Measurements from ENCODE around the gene HNRNPL.
"Not testable (repeated sequence)": the region's sequence is repeated elsewhere in the genome, so short reads cannot be mapped to it uniquely, and the experiment has no call there.

Gene HNRNPL

GRCh38 chr19:38843175-38843758, 6.5 kb downstream of the HNRNPL start:
- no peak for DNase-seq

DNA sequence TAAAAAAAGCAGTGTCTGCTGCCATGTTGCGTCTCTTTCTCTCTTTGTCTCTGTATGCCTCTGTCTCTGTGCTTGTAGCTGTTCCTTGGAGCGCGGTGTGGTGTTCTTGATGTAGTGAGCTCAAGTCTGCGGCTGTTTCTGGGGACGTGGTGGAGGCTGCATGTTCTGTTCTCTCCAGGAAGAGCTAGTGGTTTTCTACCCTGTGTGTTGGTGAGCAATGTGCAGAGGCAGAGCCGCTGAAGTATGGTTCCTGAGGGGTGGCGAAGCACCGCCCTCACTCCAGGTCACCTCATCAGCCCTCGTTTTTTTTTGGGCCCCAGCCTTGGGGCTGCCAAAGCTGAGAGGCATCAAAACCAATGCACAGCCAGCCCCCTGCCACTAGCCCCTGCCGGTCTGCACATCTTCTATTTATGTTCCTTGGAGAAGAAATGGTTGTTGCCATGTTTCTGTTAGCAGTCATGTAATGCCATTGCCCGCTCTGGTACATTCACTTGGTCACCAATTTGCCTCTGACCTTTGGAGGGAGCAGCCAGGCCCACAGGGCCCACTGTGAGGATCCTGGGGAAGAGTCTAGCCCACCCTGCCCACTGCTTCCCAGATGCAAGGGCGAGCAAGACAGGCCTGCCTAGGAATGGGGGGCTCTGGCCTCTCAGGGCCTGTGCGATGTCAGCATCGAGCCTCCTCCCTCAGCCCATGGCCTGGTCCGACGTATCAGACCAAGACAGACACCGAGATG, 7.2 kb downstream of the HNRNPL start:
- no peak for DNase-seq

GRCh38 chr19:38841787-38842438, 7.9 kb downstream of the HNRNPL start:
- DNase-seq = no peak

GRCh38 chr19:38841180-38841766, 8.5 kb downstream of the HNRNPL start:
- no peak for DNase-seq

GRCh38 chr19:38840583-38840968, 9.2 kb downstream of the HNRNPL start:
- DNase-seq = no peak

DNA sequence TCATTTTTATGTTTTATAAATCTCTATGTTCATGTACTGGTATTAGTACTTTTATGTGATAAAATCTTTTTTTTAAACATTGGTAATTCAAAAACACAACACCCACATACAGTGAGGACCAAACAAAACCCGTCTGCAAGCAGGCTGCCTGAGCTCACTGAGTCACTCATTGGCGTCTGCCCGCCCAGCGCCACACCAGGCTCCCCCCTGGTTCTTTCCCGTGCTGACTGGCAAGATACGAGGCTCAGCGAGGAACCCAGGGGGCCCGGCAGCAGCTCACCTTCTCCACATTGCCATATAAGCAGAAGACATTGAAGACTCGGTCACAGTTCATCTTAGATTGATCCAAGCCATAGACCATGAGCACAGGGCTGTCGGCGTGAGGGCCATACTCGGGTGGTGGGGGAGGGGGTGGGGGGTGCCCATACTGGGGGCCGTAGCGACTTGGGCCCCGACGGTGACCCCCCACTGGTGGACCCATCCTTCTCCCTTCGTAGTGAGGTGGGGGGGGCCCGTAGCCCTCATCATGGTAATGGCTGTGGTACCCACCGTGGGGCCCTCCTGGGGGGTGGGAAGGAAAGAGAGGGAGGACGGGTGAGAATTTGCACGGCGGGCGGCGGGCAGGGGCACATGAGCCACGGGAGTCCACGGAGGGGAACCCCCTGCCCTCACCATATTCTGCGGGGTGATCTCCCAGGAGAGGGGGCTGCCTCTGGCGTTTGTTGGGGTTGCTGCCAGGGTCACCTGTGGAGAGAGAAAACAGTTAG, 9.8 kb downstream of the HNRNPL start:
- no peak for DNase-seq

- DNase-seq = no peak
Observed at GRCh38 chr19:38838986-38839761, 10.6 kb downstream of the HNRNPL start.

- DNase-seq = no peak
Observed at GRCh38 chr19:38838208-38838985, 11.4 kb downstream of the HNRNPL start.

DNA sequence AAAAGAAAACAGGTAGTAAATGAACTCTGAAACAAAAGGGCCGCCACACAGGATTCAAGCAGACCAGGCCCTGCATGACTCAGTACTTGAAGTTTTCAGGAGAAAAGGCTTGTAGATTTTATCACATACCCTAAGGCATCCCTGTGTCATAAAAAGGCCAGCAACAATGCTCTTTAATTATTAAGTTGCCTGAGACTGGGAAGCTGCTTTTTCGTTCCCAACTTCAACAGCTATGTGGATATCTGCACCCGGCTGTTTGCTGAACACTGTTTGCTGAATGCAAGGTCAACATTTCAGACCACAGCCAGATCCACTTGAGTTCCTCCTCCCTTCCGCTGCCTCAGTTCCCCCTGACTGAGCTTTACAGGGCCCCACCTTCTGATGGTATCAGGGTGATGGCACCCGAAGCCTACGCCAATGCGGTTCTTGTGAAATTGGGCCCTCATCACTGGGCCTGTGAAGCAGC, 12.1 kb downstream of the HNRNPL start:
- no peak for DNase-seq

GRCh38 chr19:38836983-38837626, 12.7 kb downstream of the HNRNPL start:
- DNase-seq = no peak

GRCh38 chr19:38836159-38836982, 13.4 kb downstream of the HNRNPL start:
- no peak for DNase-seq

GRCh38 chr19:38834590-38834989, 15.2 kb downstream of the HNRNPL start:
- DNase-seq = no peak

- no peak for DNase-seq
Observed at GRCh38 chr19:38834104-38834490, 15.7 kb downstream of the HNRNPL start.

DNA sequence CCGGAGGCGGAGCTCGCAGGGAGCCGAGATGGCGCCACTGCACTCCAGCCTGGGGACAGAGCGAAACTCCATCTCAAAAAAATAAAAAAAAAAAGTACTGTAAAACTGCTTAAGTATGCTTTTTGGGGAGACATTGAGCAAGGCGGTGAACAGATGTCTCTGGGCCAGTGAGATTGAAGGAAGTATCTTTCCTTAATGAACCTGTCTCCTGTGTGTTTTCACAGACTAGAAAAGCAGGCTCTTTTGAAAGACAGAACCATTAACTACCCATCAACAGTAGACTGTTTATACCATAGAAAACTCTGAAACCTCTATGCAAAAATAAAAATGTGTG, 16.7 kb downstream of the HNRNPL start:
- peak in 1 of 3 donors; percentile 32 for DNase-seq

DNA sequence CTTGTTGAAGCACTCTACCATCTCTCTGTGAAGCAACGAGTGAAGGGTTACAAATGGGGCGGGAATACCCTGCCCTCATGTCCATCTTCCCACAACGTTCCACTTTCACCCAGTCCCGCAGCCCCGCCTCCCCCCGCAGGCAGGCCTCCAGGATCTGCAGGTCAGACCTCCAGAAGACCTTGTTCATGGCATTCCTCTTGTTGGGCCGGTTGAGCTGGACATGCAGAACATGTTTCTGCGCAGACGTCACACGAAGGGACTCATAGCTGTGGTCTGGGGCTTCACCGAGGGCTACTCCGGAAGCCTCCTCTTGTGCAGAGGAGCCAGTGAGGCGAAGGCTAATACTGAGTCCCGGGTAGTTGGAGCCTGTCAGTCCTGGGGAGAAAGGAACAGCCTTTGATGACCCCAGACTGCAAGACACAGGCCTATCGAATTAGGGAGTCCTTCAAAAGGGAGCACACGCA, 18.6 kb downstream of the HNRNPL start:
- peak; percentile 74 to 77 (median 75) for DNase-seq

GRCh38 chr19:38830039-38830733, 19.6 kb downstream of the HNRNPL start:
- DNase-seq = peak in 2 of 3 donors; percentile 20 to 39

GRCh38 chr19:38829203-38829602, 20.6 kb downstream of the HNRNPL start:
- DNase-seq = peak; percentile 47 to 69 (median 66)

DNA sequence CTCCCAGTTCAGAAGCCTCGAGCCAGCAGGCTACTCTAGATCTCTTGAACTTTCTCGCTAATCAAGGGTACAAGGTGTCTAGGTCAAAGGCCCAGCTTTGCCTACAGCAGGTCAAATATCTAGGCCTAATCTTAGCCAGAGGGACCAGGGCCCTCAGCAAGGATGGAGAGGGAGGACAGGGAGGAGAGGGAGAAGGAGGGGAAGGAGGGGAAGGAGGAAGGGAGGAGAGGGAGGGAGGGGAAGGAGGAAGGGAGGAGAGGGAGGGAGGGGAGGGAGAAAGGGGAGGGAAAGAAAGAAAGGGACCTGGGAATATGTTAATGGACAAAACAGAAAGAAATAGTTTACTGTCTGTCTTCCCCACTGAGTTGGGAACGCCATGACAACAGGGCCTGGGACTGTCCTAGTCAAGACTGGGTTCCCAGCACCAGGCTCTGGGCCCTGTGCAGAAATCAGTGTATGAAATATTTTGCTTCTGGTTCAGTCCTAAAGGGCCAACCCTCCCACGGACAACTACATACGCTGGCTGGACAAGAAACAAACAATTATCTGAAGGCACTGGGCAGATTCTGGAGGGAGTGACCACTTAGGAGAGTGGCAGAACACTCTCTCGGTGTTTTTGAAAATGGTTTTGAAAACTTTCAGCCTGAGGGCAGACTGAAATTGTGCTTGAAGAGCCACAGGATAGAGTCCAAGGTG, 22.8 kb downstream of the HNRNPL start:
- DNase-seq = no peak

DNA sequence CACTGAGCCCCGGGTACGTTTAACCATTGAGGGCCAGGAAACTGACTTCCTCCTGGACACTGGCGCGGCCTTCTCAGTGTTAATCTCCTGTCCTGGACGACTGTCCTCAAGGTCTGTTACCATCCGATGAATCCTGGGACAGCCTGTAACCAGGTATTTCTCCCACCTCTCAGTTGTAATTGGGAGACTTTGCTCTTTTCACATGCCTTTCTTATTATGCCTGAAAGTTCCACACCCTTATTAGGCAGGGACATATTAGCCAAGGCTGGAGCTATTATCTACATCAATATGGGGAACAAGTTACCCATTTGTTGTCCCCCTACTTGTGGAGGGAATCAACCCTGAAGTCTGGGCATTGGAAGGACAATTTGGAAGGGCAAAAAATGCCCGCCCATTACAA, 23.9 kb downstream of the HNRNPL start:
- not testable (repeated sequence) for DNase-seq
